Neural progenitor cell (in vitro differentiated cells): ENCODE measurements around the gene CEP170B.

Experiments
- CTCF ChIP-seq: fragments of 200-600 bp; sonication (generic); IDR thresholded peaks from 2 replicates; pipeline ENCODE4 v1.5.1; 2017; ENCODE audit warnings: antibody characterized with exemption, mild to moderate bottlenecking
- EZH2phosphoT487 ChIP-seq: fragments of 200-600 bp; sonication (generic); IDR thresholded peaks from 2 replicates; pipeline ENCODE4 v1.6.1; 2017; ENCODE audit warnings: antibody characterized with exemption

GRCh38 chr14:104889375-104889757 lies 24.3 kb downstream of the CEP170B start:
- no peak for TF ChIP-seq CTCF
- TF ChIP-seq EZH2phosphoT487, result no peak
